K562 (cell line): ENCODE measurements around the gene TSPAN18.

ENCODE experiments used
- ELF1 ChIP-seq: fragments of 200-800 bp; sonication (Bioruptor generic); IDR thresholded peaks from 2 replicates; pipeline ENCODE4 v1.6.1; 2016; ENCODE audit warnings: missing genetic modification characterization, missing compliant biosample characterization
- EZH2 ChIP-seq: IDR thresholded peaks from 2 replicates; pipeline ENCODE4 v1.6.1; 2012; ENCODE audit warnings: low read depth, mild to moderate bottlenecking, inconsistent platforms, low read length, borderline replicate concordance
- GTF2A2 ChIP-seq: IDR thresholded peaks from 2 replicates; pipeline ENCODE4 v1.6.1; 2016; ENCODE audit warnings: mild to moderate bottlenecking, missing genetic modification characterization, missing compliant biosample characterization
- NFIX ChIP-seq: fragments of 250-450 bp; sonication (Bioruptor Pico); IDR thresholded peaks from 2 replicates; pipeline ENCODE4 v1.4.0; 2020; ENCODE audit warnings: low read depth, mild to moderate bottlenecking, moderate library complexity
- POLR2A ChIP-seq: fragments of 450-650 bp; conservative IDR thresholded peaks from 2 replicates; pipeline ENCODE4 v1.6.1; 2016
- ZNF274 ChIP-seq: IDR thresholded peaks from 2 replicates; pipeline ENCODE4 v1.6.1; 2011; ENCODE audit warnings: low read depth, mild to moderate bottlenecking, low read length, moderate library complexity, borderline replicate concordance
- ZNF316 ChIP-seq: fragments of 450-650 bp; IDR thresholded peaks from 2 replicates; pipeline ENCODE4 v1.6.1; 2016
- ZNF384 ChIP-seq: IDR thresholded peaks from 2 replicates; pipeline ENCODE4 v1.6.1; 2012; ENCODE audit warnings: low read depth, low read length, improper control_type of control experiment
- TF ChIP-seq, protein P1 (sequence below), 3 experiments: IDR thresholded peaks in 2 of 3; conservative IDR thresholded peaks in 1 of 3; 2 replicates each; pipeline ENCODE4 v1.5.1; 2011 to 2012; ENCODE audit warnings: low read length in 3 of 3, mild to moderate bottlenecking in 3 of 3, control low read depth in 2 of 3, improper control_type of control experiment in 1 of 3, inconsistent platforms in 1 of 3, low read depth in 1 of 3, mixed read lengths in 1 of 3, moderate library complexity in 1 of 3; ENCODE audit not compliant: insufficient read depth in 2 of 3

DNA sequence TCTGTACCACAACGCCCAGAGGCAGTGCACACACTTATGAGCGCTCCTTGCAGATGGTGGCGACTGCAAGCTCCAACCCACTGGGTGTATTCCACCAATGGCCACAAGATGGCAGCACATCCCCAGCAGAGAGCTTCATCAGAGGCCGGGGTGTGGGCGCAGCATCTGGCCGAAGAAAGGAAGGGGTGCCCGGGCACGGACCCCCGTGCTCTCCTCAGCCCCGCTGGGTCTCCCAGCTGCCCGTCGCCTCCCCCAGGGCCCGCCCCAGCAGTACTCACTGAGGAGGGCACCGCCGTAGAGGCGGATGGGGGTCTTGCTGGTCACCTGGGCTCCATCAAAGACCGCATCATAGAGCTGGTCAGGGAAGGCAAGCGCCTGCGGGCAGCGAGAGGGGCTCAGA lies 209.8 kb downstream of the TSPAN18 start:
- TF ChIP-seq EZH2 = no peak
- TF ChIP-seq NFIX (CRISPR knock-in tag) = no peak
- TF ChIP-seq ZNF274 = no peak
- no peak for TF ChIP-seq GTF2A2 (tag)
- TF ChIP-seq ZNF316 = no peak
- no peak for TF ChIP-seq POLR2A
- no peak for TF ChIP-seq ELF1 (tag)
- TF ChIP-seq, protein P1, sequence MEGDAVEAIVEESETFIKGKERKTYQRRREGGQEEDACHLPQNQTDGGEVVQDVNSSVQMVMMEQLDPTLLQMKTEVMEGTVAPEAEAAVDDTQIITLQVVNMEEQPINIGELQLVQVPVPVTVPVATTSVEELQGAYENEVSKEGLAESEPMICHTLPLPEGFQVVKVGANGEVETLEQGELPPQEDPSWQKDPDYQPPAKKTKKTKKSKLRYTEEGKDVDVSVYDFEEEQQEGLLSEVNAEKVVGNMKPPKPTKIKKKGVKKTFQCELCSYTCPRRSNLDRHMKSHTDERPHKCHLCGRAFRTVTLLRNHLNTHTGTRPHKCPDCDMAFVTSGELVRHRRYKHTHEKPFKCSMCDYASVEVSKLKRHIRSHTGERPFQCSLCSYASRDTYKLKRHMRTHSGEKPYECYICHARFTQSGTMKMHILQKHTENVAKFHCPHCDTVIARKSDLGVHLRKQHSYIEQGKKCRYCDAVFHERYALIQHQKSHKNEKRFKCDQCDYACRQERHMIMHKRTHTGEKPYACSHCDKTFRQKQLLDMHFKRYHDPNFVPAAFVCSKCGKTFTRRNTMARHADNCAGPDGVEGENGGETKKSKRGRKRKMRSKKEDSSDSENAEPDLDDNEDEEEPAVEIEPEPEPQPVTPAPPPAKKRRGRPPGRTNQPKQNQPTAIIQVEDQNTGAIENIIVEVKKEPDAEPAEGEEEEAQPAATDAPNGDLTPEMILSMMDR (IDR thresholded peaks at IDR 0.05 in 2 of 3, conservative IDR thresholded peaks at IDR 0.05 in 1 of 3; ENCODE audit: insufficient read depth in 2 of 3, low read depth in 1 of 3, low read length in 3 of 3) = peak; percentile 85 to 95 (median 91)
- no peak for TF ChIP-seq ZNF384
